Measurements from ENCODE around the gene MICAL1. TPM values are rescaled to one million over a fixed set of nuclear protein-coding genes. Genes with fewer than 3 reads are reported as not detected.

The MICAL1 gene
- total RNA-seq, 1 donor from 2014 or later, result 120 TPM

DNA sequence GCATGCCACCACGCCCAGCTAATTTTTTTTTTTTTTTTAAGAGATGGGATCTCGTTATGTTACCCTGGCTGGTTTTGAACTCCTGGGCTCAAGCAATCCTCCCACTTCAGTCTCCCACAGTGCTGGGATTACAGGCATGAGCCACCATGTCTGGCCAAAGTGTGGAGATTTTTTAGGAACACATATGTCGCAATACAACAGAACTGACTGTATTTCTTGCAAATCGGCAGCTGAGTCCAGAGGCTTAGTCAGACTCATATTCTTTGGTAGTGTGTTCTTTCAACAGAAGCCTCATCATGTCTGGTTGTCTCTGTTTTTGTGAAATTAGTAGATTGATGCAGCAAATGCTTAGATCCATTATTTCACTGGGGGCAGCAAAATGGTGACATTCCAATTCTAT, 49.4 kb downstream of the MICAL1 start:
- ChIA-PET CTCF (no interaction called here), POLR2A (no interaction called here)
- no peaks in the 10 kb centered on the region for H3K4me1 Mint-ChIP-seq
- intact Hi-C loops (cut with micrococcal nuclease), result no loop called here
- no peaks in the 10 kb centered on the region for H3K36me3 Mint-ChIP-seq (ENCODE audit: low read depth)
- no peak for ATAC-seq (ENCODE audit: low read depth)
- TF ChIP-seq, protein P1, sequence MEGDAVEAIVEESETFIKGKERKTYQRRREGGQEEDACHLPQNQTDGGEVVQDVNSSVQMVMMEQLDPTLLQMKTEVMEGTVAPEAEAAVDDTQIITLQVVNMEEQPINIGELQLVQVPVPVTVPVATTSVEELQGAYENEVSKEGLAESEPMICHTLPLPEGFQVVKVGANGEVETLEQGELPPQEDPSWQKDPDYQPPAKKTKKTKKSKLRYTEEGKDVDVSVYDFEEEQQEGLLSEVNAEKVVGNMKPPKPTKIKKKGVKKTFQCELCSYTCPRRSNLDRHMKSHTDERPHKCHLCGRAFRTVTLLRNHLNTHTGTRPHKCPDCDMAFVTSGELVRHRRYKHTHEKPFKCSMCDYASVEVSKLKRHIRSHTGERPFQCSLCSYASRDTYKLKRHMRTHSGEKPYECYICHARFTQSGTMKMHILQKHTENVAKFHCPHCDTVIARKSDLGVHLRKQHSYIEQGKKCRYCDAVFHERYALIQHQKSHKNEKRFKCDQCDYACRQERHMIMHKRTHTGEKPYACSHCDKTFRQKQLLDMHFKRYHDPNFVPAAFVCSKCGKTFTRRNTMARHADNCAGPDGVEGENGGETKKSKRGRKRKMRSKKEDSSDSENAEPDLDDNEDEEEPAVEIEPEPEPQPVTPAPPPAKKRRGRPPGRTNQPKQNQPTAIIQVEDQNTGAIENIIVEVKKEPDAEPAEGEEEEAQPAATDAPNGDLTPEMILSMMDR (IDR thresholded peaks at IDR 0.05), result no peak
- no peak overlapping the region for H3K4me3 Mint-ChIP-seq
- peaks cover 3% of the 10 kb centered on the region for H3K9me3 Mint-ChIP-seq
- no peak for DNase-seq
- peaks cover 4% of the 10 kb centered on the region for H3K27me3 Mint-ChIP-seq
- no peak overlapping the region for H3K27ac Mint-ChIP-seq

DNA sequence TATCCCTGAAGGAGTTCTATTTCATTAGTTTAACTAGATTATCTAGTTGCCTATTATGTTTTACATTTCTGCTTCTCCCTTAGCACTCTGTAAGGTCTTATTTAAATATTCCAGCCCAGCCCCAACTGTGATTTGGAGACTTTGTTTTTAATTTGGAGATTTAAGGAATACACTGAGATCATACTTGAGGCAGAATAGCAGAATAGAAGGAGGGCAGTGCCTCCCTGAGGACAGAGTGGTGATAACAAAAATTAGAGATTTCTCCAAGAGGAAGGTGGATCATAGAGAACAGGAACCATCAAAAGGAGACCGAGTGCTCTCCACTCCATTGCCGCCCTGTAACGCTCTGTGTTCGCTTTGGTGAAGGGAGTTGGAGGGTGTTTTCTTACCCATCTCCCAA, 58.6 kb downstream of the MICAL1 start:
- Mint-ChIP-seq H3K27ac (no peak overlapping the region), H3K36me3 (ENCODE audit: low read depth) (no peaks in the 10 kb centered on the region), H3K27me3 (no peaks in the 10 kb centered on the region), H3K4me1 (no peaks in the 10 kb centered on the region), H3K9me3 (no peaks in the 10 kb centered on the region), H3K4me3 (no peak overlapping the region)
- intact Hi-C loops (cut with micrococcal nuclease), result no loop called here
- ChIA-PET CTCF (interaction anchor here (0.9 kb wide), 1 partner anchor 218 kb away, joined by 6 read pairs; no protein-coding TSS in a partner anchor), POLR2A (no interaction called here)
- no peak for ATAC-seq (ENCODE audit: low read depth)
- DNase-seq, result no peak
- TF ChIP-seq, protein P1 (IDR thresholded peaks at IDR 0.05), result no peak

DNA sequence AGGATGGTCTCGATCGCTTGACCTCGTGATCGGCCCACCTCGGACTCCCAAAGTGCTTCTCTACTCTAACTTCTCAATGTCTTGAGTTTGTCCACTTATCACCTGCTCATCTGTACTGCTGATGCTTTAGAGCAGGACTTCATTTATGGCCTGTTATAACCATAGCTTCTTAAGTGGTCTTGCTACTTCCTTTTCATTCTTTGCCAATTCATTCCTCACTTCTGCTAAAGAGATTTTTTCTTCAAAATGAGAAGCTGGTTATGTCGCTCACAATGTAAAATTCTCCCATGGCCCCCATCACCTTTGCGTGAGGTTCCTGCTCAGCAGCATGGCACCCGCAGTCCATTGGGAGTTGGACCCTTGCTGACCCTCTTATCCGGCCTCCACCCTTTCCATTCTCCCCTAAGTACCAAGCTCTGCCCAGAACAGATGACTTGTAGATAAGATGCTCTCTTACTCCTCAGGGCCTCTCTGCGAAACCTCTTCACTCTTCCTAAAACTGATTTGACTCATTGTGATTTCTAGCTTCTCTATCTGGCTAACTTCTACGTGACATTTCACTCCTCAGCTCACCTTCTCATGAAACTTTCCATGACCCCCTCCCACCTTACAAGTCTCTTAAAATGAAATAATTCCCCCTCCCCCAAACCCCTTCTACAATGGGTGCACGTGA, 59.4 kb downstream of the MICAL1 start:
- POLR2A ChIA-PET, result no interaction called here

More for the DNA sequence above, 59.4 kb downstream of the MICAL1 start:
- DNase-seq, result no peak
- Mint-ChIP-seq H3K9me3 (no peaks in the 10 kb centered on the region), H3K27me3 (no peaks in the 10 kb centered on the region), H3K4me3 (no peak overlapping the region), H3K4me1 (peaks cover 4% of the 10 kb centered on the region), H3K27ac (no peak overlapping the region), H3K36me3 (ENCODE audit: low read depth) (no peaks in the 10 kb centered on the region)
- no peak for ATAC-seq (ENCODE audit: low read depth)
- intact Hi-C loops (cut with micrococcal nuclease), result no loop called here
- TF ChIP-seq, protein P1 (IDR thresholded peaks at IDR 0.05), result no peak
- CTCF ChIA-PET, result no interaction called here

Other genes starting within 250 kb of the MICAL1 start
- gene CD164, start 73.3 kb downstream of the MICAL1 start, total RNA-seq, result 165 and 189 TPM in 2 replicates
- 0.73 and 0.91 TPM in 2 replicates for gene PPIL6, start 15.1 kb downstream of the MICAL1 start, total RNA-seq
- gene SMPD2, start 15.0 kb downstream of the MICAL1 start, total RNA-seq, result 24.9 and 28.2 TPM in 2 replicates
- 22.8 and 25.4 TPM in 2 replicates for gene ZBTB24, start 27.4 kb upstream of the MICAL1 start, total RNA-seq
- gene AK9, start 235.4 kb upstream of the MICAL1 start, total RNA-seq, result 9.1 and 10.6 TPM in 2 replicates
- gene FIG4, start 235.5 kb upstream of the MICAL1 start, total RNA-seq, result 19.8 and 21.8 TPM in 2 replicates